IPS-18c (cell line): ENCODE results near the gene RHEBL1.

Experiments
- H3K4me3 ChIP-seq: 2 replicates; pipeline ENCODE4 v1.7.0; 2013; ENCODE audit warnings: low read depth, mild to moderate bottlenecking, low read length, moderate library complexity; ENCODE audit not compliant: insufficient read depth
- H3K9me3 ChIP-seq: one replicate; pipeline ENCODE4 v1.6.1; 2013; ENCODE audit warnings: mild to moderate bottlenecking, low read length, moderate library complexity; ENCODE audit not compliant: control insufficient read depth, insufficient read depth

Gene RHEBL1

GRCh38 chr12:49019120-49019430, 50.7 kb downstream of the RHEBL1 start:
- no peaks in the 10 kb centered on the region for H3K9me3 ChIP-seq
- peak overlapping the region; percentile 97 for H3K4me3 ChIP-seq

DNA sequence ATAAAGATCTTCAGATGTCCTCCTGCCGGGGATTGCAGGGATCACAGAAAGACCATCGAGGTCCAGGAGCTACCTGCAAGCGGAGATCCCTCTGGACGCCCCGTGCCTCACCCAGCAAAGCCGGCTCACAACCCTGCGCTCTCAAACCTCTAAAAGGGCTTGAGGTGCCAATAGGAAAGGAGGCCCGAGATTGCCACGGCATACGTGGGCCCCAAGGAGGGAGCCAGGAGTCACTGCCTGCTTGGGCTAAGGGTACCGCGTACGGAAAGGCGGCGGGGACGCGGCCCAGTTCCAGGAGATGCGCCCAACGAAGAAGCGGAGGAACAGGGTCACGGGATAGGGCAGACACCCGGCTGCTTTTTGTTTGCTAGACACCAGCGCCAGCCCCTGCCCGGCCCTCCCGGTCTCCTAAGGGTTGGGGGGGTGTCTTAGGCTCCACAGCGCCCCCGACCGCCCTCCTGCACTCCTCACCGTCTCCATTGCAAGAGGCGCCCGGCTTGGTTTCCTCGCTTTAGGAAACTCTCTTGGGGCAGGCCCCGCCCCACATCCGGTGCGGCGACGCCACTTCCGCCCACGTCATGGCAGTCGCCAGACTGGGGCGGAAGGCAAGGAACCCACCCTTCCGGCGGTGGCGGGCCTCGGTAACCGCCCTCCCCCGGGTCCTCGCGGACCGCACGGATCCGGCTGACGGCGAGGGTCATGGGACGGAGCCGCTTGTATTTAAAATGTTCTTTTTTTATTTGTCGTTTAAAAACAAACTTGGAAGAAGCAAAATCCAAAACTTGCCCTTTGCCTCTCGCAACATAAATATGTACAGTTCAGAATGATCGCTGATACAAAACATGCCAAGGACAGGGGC, 51.3 kb downstream of the RHEBL1 start, which contains the start of gene PRKAG1:
TSS of gene PRKAG1 (minus strand) at position 516 of the 859 bp plus-strand sequence. CDS start at position 480, 36 bp downstream.
- Histone ChIP-seq H3K9me3 (no peaks in the 10 kb centered on the region), H3K4me3 (peak within 1 kb of the TSS; percentile 97)

- no peaks in the 10 kb centered on the region for H3K9me3 ChIP-seq
- H3K4me3 ChIP-seq = peak overlapping the region; percentile 97
These were observed 51.9 kb downstream of the RHEBL1 start for GRCh38 chr12:49017891-49018260.

- H3K4me3 ChIP-seq = no peak overlapping the region
- no peaks in the 10 kb centered on the region for H3K9me3 ChIP-seq
These were observed 54.6 kb downstream of the RHEBL1 start for GRCh38 chr12:49015196-49015595.
